ENCODE results near the gene NELL2. TPM values are rescaled to one million over a fixed set of nuclear protein-coding genes. Genes with fewer than 3 reads are reported as not detected.

The NELL2 gene
- total RNA-seq, 1 experiment from 2014 or later = 32.7 TPM

GRCh38 chr12:44537354-44537753 lies 338.8 kb downstream of the NELL2 start:
- Mint-ChIP-seq H3K27me3 (ENCODE audit: low read depth) (no peaks in the 10 kb centered on the region), H3K4me3 (no peak overlapping the region), H3K36me3 (ENCODE audit: insufficient read depth in 1 of 3, low read depth in 3 of 3) (no peaks in the 10 kb centered on the region)

More at GRCh38 chr12:44537354-44537753, 338.8 kb downstream of the NELL2 start:
- H4K91ac ChIP-seq (ENCODE audit: insufficient read length, low read depth, low read length) = no peak overlapping the region
- H2BK5ac ChIP-seq (ENCODE audit: insufficient read length, low read length) = no peak overlapping the region
- H2BK15ac ChIP-seq (ENCODE audit: low read depth, low read length) = no peak overlapping the region
- H4K20me1 ChIP-seq (ENCODE audit: control insufficient read depth, insufficient read depth, insufficient read length) = no peaks in the 10 kb centered on the region
- H3K9ac ChIP-seq (ENCODE audit: extremely low read depth, insufficient read length, low read length) = no peak overlapping the region
- Mint-ChIP-seq H3K9me3 (no peaks in the 10 kb centered on the region), H3K27ac (no peak overlapping the region), H3K4me1 (peaks cover 0 to under 1% of the 10 kb centered on the region in 2 experiments; a peak in 2 of 4 replicates)
- H3T11ph ChIP-seq (ENCODE audit: low read length) = no peak overlapping the region
- TF ChIP-seq CTCF (conservative IDR thresholded peaks at IDR 0.05) = no peak
- H3K9me3 ChIP-seq (ENCODE audit: control insufficient read depth, low read depth, low read length) = no peaks in the 10 kb centered on the region
- no peak overlapping the region for H3K56ac ChIP-seq (ENCODE audit: insufficient read length, low read depth, low read length)
- H3K27me3 ChIP-seq (ENCODE audit: insufficient read depth, low read length) = no peaks in the 10 kb centered on the region
- H3K23ac ChIP-seq (ENCODE audit: insufficient read length, low read depth, low read length) = no peak overlapping the region
- no peak overlapping the region for H3K14ac ChIP-seq (ENCODE audit: insufficient read depth, low read length)
- H2AFZ ChIP-seq (ENCODE audit: low read length) = no peak overlapping the region
- H2BK12ac ChIP-seq (ENCODE audit: insufficient read length, low read depth, low read length) = no peak overlapping the region
- no peaks in the 10 kb centered on the region for H3K23me2 ChIP-seq (ENCODE audit: insufficient read length, low read depth, low read length, poor library complexity, severe bottlenecking)
- no peak overlapping the region for H3K4ac ChIP-seq (ENCODE audit: low read depth, low read length)
- no peak overlapping the region for H4K8ac ChIP-seq (replicated peaks; ENCODE audit: insufficient read length, low read depth, low read length)
- H4K5ac ChIP-seq (ENCODE audit: insufficient read length, low read depth, low read length) = no peak overlapping the region
- DNase-seq = no peak
- H3K4me1 ChIP-seq (ENCODE audit: insufficient read depth, low read length) = no peaks in the 10 kb centered on the region
- H3K27ac ChIP-seq (ENCODE audit: insufficient read length, low read depth, low read length) = no peak overlapping the region
- H2BK120ac ChIP-seq (ENCODE audit: low read depth, low read length, poor library complexity, severe bottlenecking) = no peak overlapping the region
- no peaks in the 10 kb centered on the region for H3K79me2 ChIP-seq (ENCODE audit: insufficient read depth, low read length)
- H3K4me2 ChIP-seq (ENCODE audit: insufficient read depth, insufficient read length, low read length) = no peak overlapping the region
- H3K18ac ChIP-seq (ENCODE audit: insufficient read length, low read depth, low read length) = no peak overlapping the region
- H2AK5ac ChIP-seq (ENCODE audit: insufficient read length, low read length) = no peak overlapping the region
- no peak overlapping the region for H2BK20ac ChIP-seq (ENCODE audit: low read depth, low read length, poor library complexity, severe bottlenecking)
- no peaks in the 10 kb centered on the region for H3K79me1 ChIP-seq (ENCODE audit: insufficient read depth, low read depth, low read length, poor library complexity, severe bottlenecking)

Measured in H9 (cell line).